SK-N-SH (cell line): ENCODE data around the gene MAP3K4. TPM values are rescaled to one million over a fixed set of nuclear protein-coding genes. Genes with fewer than 3 reads are reported as not detected.
A peak's percentile ranks its signal among the peaks of the same experiment; 100 is the strongest.

Experiments used
- CTCF ChIA-PET: fragments of 300-600, 350-600 bp; formaldehyde crosslinking; extraction: SDS; loops from one replicate; lab custom pipeline; 2021; lab: Yijun Ruan, JAX
- POLR2A ChIA-PET: fragments of 350-600 bp; sonication (Branson Sonifier 250); formaldehyde crosslinking; extraction: SDS; loops from one replicate; lab custom pipeline; 2020; ENCODE audit warnings: antibody characterized with exemption, inconsistent platforms; lab: Yijun Ruan, JAX
- DNase-seq: peaks from one replicate; pipeline ENCODE4 v3.0.0; 2012
- H2AFZ ChIP-seq: fragments of 200-600 bp; sonication (generic); 2 replicates; pipeline ENCODE4 v1.8.1; 2016; ENCODE audit warnings: antibody characterized with exemption, mild to moderate bottlenecking, low read depth
- H3F3A ChIP-seq: fragments of 200-600 bp; sonication (generic); replicated peaks from 2 replicates; pipeline ENCODE3; 2016; ENCODE audit warnings: antibody characterized with exemption, mild to moderate bottlenecking; ENCODE audit not compliant: insufficient read depth
- H3K27ac ChIP-seq, 2 experiments: fragments of 200-500 bp in 1 of 2; fragments of 200-600 bp in 1 of 2; sonication (Bioruptor generic) in 1 of 2; sonication (generic), shearing (Covaris generic) in 1 of 2; 2 replicates each; pipeline versions ENCODE4 v1.5.1 to v1.6.1; 2014 to 2016; ENCODE audit warnings: low read depth in 2 of 2, inconsistent platforms in 1 of 2, low read length in 1 of 2, mild to moderate bottlenecking in 1 of 2, mixed read lengths in 1 of 2
- H3K27me3 ChIP-seq: fragments of 200-600 bp; sonication (generic), shearing (Covaris generic); 2 replicates; pipeline ENCODE4 v1.6.1; 2016; ENCODE audit warnings: mixed run types; ENCODE audit not compliant: insufficient read depth
- H3K36me3 ChIP-seq, 2 experiments: fragments of 200-500 bp in 1 of 2; fragments of 200-600 bp in 1 of 2; sonication (Bioruptor generic) in 1 of 2; sonication (generic) in 1 of 2; replicated peaks in 1 of 2; 2 replicates each; pipeline versions ENCODE3 to v1.5.1; 2014 to 2016; ENCODE audit warnings: low read length in 1 of 2, mild to moderate bottlenecking in 1 of 2; ENCODE audit not compliant: insufficient read depth in 2 of 2, control insufficient read depth in 1 of 2
- H3K4me1 ChIP-seq, 2 experiments: fragments of 200-500 bp in 1 of 2; fragments of 200-600 bp in 1 of 2; sonication (Bioruptor generic) in 1 of 2; sonication (generic), shearing (Covaris generic) in 1 of 2; 2 replicates each; pipeline versions ENCODE4 v1.5.1 to v1.6.1; 2014 to 2016; ENCODE audit warnings: low read depth in 1 of 2, low read length in 1 of 2, mixed run types in 1 of 2; ENCODE audit not compliant: insufficient read depth in 2 of 2, control insufficient read depth in 1 of 2
- H3K4me2 ChIP-seq: fragments of 200-600 bp; sonication (generic), shearing (Covaris generic); 2 replicates; pipeline ENCODE4 v1.6.1; 2017; ENCODE audit warnings: mixed run types
- H3K4me3 ChIP-seq, 2 experiments: fragments of 200-500 bp in 1 of 2; fragments of 200-600 bp in 1 of 2; sonication (Bioruptor generic) in 1 of 2; sonication (generic), shearing (Covaris generic) in 1 of 2; 2 replicates each; pipeline versions ENCODE4 v1.5.1 to v1.8.1; 2014 to 2016; ENCODE audit warnings: low read depth in 2 of 2, inconsistent platforms in 1 of 2, low read length in 1 of 2, mild to moderate bottlenecking in 1 of 2, mixed read lengths in 1 of 2, moderate library complexity in 1 of 2
- H3K79me2 ChIP-seq: fragments of 200-600 bp; sonication (generic); 2 replicates; pipeline ENCODE4 v1.8.1; 2017; ENCODE audit warnings: mild to moderate bottlenecking; ENCODE audit not compliant: insufficient read depth
- H3K9ac ChIP-seq: fragments of 200-600 bp; sonication (generic); 2 replicates; pipeline ENCODE4 v1.6.1; 2017; ENCODE audit warnings: mixed run types
- H3K9me2 ChIP-seq: fragments of 200-600 bp; sonication (generic); 2 replicates; pipeline ENCODE4 v1.6.1; 2017; ENCODE audit warnings: mixed run types
- H3K9me3 ChIP-seq: fragments of 200-600 bp; sonication (generic); 2 replicates; pipeline ENCODE4 v1.6.1; 2017; ENCODE audit warnings: mixed run types, mild to moderate bottlenecking, moderate library complexity
- H4K20me1 ChIP-seq: fragments of 200-600 bp; sonication (generic); 2 replicates; pipeline ENCODE4 v1.6.1; 2017; ENCODE audit warnings: mild to moderate bottlenecking, mixed run types; ENCODE audit not compliant: insufficient read depth
- ELF1 ChIP-seq: IDR thresholded peaks from 2 replicates; pipeline ENCODE4 v1.4.0; 2012
- GATA2 ChIP-seq: sonication (generic); formaldehyde crosslinking; IDR thresholded peaks from 2 replicates; pipeline ENCODE4 v1.5.0; 2020; ENCODE audit warnings: mild to moderate bottlenecking, missing genetic modification reagents
- IRF3 ChIP-seq: fragments of 150-350 bp; IDR thresholded peaks from 2 replicates; pipeline ENCODE4 v1.6.1; 2016; ENCODE audit warnings: mild to moderate bottlenecking, low read depth, low read length
- NRF1 ChIP-seq: IDR thresholded peaks from 2 replicates; pipeline ENCODE4 v1.6.1; 2012; ENCODE audit warnings: low read depth, mild to moderate bottlenecking, low read length
- RCOR1 ChIP-seq: fragments of 150-350 bp; IDR thresholded peaks from 2 replicates; pipeline ENCODE4 v1.6.1; 2017; ENCODE audit warnings: antibody characterized with exemption, low read length
- REST ChIP-seq: IDR thresholded peaks from 2 replicates; pipeline ENCODE4 v1.6.1; 2012; ENCODE audit warnings: mild to moderate bottlenecking, low read depth, low read length, moderate library complexity
- TAF1 ChIP-seq: IDR thresholded peaks from 2 replicates; pipeline ENCODE4 v1.6.1; 2012; ENCODE audit warnings: low read depth, mild to moderate bottlenecking, low read length, moderate library complexity, borderline replicate concordance
- TCF12 ChIP-seq: IDR thresholded peaks from 2 replicates; pipeline ENCODE4 v1.4.0; 2012
- TEAD4 ChIP-seq: IDR thresholded peaks from 2 replicates; pipeline ENCODE4 v1.4.0; 2012; ENCODE audit warnings: mild to moderate bottlenecking, borderline replicate concordance; ENCODE audit not compliant: insufficient read depth
- WGBS: methylation state at CpG from one replicate; pipeline ENCODE4 v1.1.6; 2017; ENCODE audit warnings: low lambda C conversion rate; 5-methylcytosine and 5-hydroxymethylcytosine counted together
- polyA plus RNA-seq, 3 experiments: library from polyadenylated mRNA; depleted of rRNA; stranded (reverse); fragments of >200 nt; gene quantifications; 2 replicates each; pipeline ENCODE4 v1.2.3, GENCODE V29; 2012

The MAP3K4 gene
- polyA plus RNA-seq, 1 of the 3 experiments (the other 2 are of a cell fraction): 6.8 TPM

GRCh38 chr6:161085246-161085645 lies 93.7 kb downstream of the MAP3K4 start:
- TF ChIP-seq RCOR1 (no peak), GATA2 (no peak), TEAD4 (no peak), TAF1 (no peak), NRF1 (no peak), IRF3 (no peak)
- TF ChIP-seq, all 33 proteins: peak for 0
- Histone ChIP-seq H3K27ac (no peak overlapping the region), H3F3A (no peaks in the 10 kb centered on the region), H4K20me1 (no peaks in the 10 kb centered on the region), H3K9me2 (no peaks in the 10 kb centered on the region), H3K4me3 (no peak overlapping the region), H3K9ac (no peak overlapping the region), H3K27me3 (no peaks in the 10 kb centered on the region), H3K79me2 (no peaks in the 10 kb centered on the region), H2AFZ (no peak overlapping the region), H3K36me3 (peaks cover 60 to 76% of the 10 kb centered on the region in 2 experiments), H3K4me2 (no peak overlapping the region), H3K4me1 (no peaks in the 10 kb centered on the region), H3K9me3 (no peaks in the 10 kb centered on the region)
- WGBS: 95% methylated on average over 5 of the region's 5 CpGs
- ChIA-PET POLR2A (no interaction called here), CTCF (interaction anchor here (1.2 kb wide), 2 partner anchors 92 to 154 kb away, joined by 3 read pairs; no protein-coding TSS in a partner anchor)
- no peak for DNase-seq

- 94% methylated on average over 2 of the region's 2 CpGs for WGBS
- Histone ChIP-seq H4K20me1 (no peaks in the 10 kb centered on the region), H3K27me3 (no peaks in the 10 kb centered on the region), H3K4me3 (no peak overlapping the region), H3K27ac (no peak overlapping the region), H3K4me2 (no peak overlapping the region), H3K36me3 (peaks cover 76 to 82% of the 10 kb centered on the region in 2 experiments), H3K9ac (no peak overlapping the region), H3F3A (no peaks in the 10 kb centered on the region), H3K9me3 (no peaks in the 10 kb centered on the region), H3K79me2 (no peaks in the 10 kb centered on the region), H3K9me2 (no peaks in the 10 kb centered on the region), H2AFZ (no peak overlapping the region), H3K4me1 (0 out of 4 replicates have a peak, but pooled peaks cover 0 to 8% of the 10 kb centered on the region in 2 experiments)
- CTCF ChIA-PET: interaction anchor here (0.9 to 1.9 kb wide), 3 partner anchors 9 to 158 kb away, joined by 3 to 8 read pairs (median 6); no protein-coding TSS in a partner anchor
- POLR2A ChIA-PET: no interaction called here
- DNase-seq: no peak
- no peak for TF ChIP-seq TCF12
- TF ChIP-seq REST: peak; percentile 92
- no peak for TF ChIP-seq ELF1
These were observed 97.2 kb downstream of the MAP3K4 start for GRCh38 chr6:161088676-161089328.
